Neural progenitor cell (in vitro differentiated cells): ENCODE measurements around the gene TMEM254.

Experiments used
- CTCF ChIP-seq: fragments of 200-600 bp; sonication (generic); IDR thresholded peaks from 2 replicates; pipeline ENCODE4 v1.5.1; 2017; ENCODE audit warnings: antibody characterized with exemption, mild to moderate bottlenecking
- EZH2phosphoT487 ChIP-seq: fragments of 200-600 bp; sonication (generic); IDR thresholded peaks from 2 replicates; pipeline ENCODE4 v1.6.1; 2017; ENCODE audit warnings: antibody characterized with exemption

GRCh38 chr10:80090121-80090520 lies 11.7 kb downstream of the TMEM254 start:
- TF ChIP-seq CTCF = no peak
- TF ChIP-seq EZH2phosphoT487 = no peak
